HG03432 (cell line): ENCODE data around the gene APP.

Source experiments
- ATAC-seq: cut with Tn5 transposase; IDR thresholded peaks from one replicate; pipeline ENCODE4 v1.9.1; 2021; ENCODE audit warnings: mild to moderate bottlenecking, moderate library complexity; ENCODE audit not compliant: unreplicated experiment

The APP gene

GRCh38 chr21:25910809-25911208, 259.8 kb downstream of the APP start:
- ATAC-seq = no peak

GRCh38 chr21:25909341-25909740, 261.2 kb downstream of the APP start:
- ATAC-seq = no peak

- no peak for ATAC-seq
These were observed 262.1 kb downstream of the APP start for GRCh38 chr21:25908495-25908894.

GRCh38 chr21:25907573-25908275, 262.8 kb downstream of the APP start:
- ATAC-seq = no peak

- no peak for ATAC-seq
These were observed 264.0 kb downstream of the APP start for GRCh38 chr21:25906587-25906986.

GRCh38 chr21:25905126-25905525, 265.4 kb downstream of the APP start:
- no peak for ATAC-seq

GRCh38 chr21:25904044-25904695, 266.4 kb downstream of the APP start:
- no peak for ATAC-seq

- peak; percentile 92 for ATAC-seq
These were observed 267.0 kb downstream of the APP start for GRCh38 chr21:25903607-25904006.

GRCh38 chr21:25901330-25901979, 269.1 kb downstream of the APP start:
- no peak for ATAC-seq

GRCh38 chr21:25898671-25899070, 271.9 kb downstream of the APP start:
- ATAC-seq = no peak

- ATAC-seq = no peak
These were observed 273.2 kb downstream of the APP start for GRCh38 chr21:25897383-25897782.

GRCh38 chr21:25896501-25897056, 274.0 kb downstream of the APP start:
- ATAC-seq = no peak

- ATAC-seq = peak; percentile 83
These were observed 274.9 kb downstream of the APP start for GRCh38 chr21:25895565-25896205.

- no peak for ATAC-seq
These were observed 277.4 kb downstream of the APP start for GRCh38 chr21:25893191-25893590.

GRCh38 chr21:25891596-25891995, 279.0 kb downstream of the APP start:
- ATAC-seq = no peak

- no peak for ATAC-seq
These were observed 280.6 kb downstream of the APP start for GRCh38 chr21:25890001-25890400.

GRCh38 chr21:25888711-25889110, 281.9 kb downstream of the APP start:
- no peak for ATAC-seq

- no peak for ATAC-seq
These were observed 282.8 kb downstream of the APP start for GRCh38 chr21:25887646-25888306.

- no peak for ATAC-seq
These were observed 283.4 kb downstream of the APP start for GRCh38 chr21:25887166-25887565.

- ATAC-seq = no peak
These were observed 284.7 kb downstream of the APP start for GRCh38 chr21:25885880-25886279.

- ATAC-seq = no peak
These were observed 285.2 kb downstream of the APP start for GRCh38 chr21:25885405-25885804.
